Kidney glomerular epithelial cell (primary cell): Measurements from ENCODE around the gene GLYAT.
"Not testable (repeated sequence)": the region's sequence is repeated elsewhere in the genome, so short reads cannot be mapped to it uniquely, and the experiment has no call there.

Experiments
- DNase-seq: peaks from one replicate; lab custom pipeline; 2025; lab: John Stamatoyannopoulos, UW

Gene GLYAT

DNA sequence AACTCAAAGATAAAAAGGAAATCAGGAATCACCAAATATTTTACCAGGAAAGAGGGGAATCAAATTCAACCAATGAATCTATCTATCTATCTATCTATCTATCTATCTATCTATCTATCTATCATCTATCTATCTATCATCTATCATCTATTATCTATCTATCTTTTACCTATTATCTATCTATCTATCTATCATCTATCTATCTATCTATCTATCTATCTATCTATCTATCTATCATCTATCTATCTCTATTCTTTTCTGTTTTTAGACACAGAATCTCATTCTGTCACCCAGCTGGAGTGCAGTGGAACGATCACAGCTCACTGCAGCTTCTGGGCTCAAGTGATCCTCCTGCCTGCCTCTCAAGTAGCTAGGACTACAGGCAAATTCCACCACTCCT is 54.2 kb downstream of the GLYAT start:
- not testable (repeated sequence) for DNase-seq

DNA sequence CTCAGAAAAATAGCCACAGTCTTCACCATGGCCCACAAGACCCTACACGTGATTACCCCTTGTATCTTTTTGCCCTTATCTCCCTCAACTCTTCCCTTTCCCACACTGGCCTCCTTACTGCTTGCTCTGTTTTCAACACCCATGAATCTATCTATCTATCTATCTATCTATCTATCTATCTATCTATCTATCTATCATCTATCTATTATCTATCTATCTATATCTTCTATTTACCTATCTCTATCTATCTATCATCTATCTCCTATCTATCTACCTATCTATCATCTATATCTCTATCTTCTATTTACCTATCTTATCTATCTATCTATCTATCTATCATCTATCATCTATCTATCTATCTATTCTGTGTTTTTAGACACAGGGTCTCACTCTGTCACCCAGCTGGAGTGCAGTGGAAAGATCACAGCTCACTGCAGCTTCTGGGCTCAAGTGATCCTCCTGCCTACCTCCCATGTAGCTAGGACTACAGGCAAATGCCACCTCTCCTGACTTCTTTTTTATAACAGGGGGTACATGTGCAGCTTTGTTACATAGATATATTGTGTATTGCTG is 55.1 kb downstream of the GLYAT start:
- no peak for DNase-seq

DNA sequence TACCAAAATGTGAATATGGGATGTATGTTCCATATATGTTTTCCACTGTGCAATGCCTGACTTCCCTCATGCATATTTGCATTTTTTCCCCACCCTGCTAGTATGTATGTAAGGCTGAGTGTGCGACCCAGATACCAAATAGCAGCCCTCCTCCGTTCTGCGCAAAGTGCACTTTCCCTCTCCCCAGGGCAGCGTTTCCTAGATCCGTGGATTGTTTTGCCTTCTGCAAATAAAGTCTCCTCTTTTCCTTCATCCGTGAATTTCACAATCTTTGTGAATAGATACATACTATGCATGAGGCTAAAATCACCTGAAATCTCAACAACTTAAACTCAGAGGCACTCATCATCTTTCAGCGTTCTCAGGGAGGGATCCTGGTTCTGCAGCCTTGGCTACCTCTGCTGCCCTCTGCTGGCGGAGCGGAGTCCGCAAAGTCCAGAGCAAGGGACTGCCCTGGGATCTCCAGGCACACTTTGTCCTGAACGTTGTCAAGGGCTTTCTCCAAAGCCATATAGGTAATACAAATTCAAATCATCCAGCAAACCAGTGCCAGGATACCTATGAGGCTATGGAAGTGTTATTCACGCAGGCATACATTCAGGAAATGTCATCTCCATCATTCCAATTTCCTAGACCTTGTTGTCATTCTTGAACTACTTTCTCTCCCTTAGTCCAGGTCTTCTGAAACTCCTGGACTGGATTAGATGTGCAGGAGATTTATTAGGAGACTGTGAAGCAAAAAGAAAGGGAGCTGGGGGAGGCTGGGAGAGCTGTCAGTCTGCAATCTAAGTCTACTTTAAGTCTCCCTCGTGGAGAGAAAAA is 56.2 kb downstream of the GLYAT start:
- peak; percentile 48 for DNase-seq

DNA sequence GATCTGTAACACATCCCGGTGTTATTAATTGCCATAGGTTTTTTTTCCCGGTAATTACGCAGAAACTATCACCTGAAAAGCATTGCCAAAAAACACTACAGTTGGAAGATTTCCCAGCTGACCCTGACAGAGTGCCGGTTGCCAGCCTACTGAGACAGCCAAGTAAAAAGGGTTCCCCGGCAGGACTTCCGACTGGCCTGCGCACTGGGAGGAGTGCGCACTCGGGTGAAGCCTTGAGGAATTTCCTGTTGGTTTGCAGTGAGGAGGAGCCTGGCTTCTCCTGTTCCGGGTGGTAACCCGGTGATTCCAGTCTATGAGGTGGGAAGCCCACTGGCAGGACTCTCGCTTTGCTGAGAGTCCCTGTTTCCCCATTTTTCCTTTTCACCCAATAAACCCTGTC is 57.1 kb downstream of the GLYAT start:
- DNase-seq, result no peak

DNA sequence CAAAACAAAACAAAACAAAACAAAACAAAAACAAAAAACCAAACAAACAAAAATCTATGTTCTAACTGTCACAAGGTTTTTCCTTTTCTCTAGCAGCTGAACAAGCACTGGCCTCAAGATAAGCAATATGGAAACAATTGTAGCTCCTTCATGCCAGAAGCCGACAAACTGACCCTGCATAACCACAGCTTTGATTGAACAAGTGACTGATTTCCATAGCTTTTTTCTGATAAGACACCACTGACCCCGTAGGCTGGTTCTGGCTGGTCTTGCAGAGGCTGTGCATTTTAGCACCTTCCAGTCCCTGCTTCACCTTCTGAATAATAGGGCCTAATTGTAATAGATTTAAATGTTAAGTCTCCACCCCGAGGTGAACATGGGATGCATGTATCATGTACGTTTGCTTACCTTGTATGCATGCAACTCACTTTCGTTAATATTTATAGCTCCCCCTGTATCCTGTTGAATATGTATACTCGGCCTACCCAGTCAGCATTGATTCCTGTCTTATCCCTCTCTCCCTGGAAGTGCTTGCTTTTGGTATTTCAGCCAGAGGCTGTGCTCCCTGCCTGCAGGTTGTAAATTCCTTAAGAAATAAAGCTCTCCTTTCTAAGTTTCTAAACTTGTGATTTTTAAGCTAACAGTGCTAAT is 59.6 kb downstream of the GLYAT start:
- no peak for DNase-seq

DNA sequence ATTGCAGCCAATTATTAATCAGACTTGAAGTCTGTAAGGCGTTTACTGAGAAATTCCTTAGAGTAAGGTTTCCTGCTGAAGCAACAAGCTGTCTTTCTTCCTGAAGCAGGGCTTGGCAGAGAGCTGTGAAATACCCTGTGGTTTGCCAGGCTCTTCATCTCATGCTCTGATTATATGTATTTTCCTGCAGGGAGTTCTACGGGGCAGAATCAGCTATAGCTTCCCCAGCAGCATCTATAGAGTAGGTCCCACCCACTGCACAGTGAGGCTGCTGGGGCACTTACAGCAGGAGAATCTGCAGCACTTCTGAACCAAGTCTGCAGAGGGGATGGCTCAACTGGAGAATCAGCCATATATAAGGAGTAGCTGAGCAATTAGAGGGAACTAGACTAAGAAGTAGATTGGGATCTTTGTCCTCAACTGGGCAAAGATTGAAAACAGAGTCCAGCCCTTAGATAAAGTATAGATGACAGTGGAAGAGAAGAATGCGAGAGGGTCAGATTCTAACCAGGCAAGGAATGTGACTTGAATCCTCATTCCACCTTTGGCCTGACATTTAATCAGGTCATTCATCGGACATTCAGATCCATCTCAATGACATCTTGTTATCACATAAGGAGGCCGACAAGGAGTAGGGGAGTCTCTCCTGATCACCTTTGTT is 71.7 kb downstream of the GLYAT start:
- DNase-seq, result no peak

DNA sequence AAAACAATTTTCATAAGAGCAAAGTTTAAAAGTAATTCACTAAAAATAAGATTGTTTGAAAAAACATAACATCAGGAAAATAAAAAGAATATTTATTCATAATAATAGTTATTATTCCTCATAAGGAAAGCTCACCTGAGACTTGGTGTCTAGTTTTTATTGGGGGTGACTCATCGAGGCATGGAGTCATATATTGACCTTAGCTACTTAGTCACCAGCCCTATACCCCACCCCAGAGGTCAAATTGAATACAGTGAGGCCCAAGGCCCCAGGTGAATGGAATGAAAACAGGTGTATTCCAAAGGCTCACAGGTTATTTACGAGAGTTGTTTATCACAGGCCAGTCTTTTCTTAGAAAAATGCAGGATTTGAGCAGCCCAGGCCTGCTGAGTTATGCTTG is 72.3 kb downstream of the GLYAT start:
- no peak for DNase-seq
